ENCODE data around the gene AIPL1. TPM values are rescaled to one million over a fixed set of nuclear protein-coding genes. Genes with fewer than 3 reads are reported as not detected.

The AIPL1 gene
- polyA plus RNA-seq, 4 donors = 0.10 TPM; not detected in 3

- DNase-seq (ENCODE audit: low read depth in 4 of 4, low spot score in 3 of 4) = no peak
Observed at GRCh38 chr17:6468051-6468790, 33.3 kb upstream of the AIPL1 start.

GRCh38 chr17:6467567-6467966, 32.6 kb upstream of the AIPL1 start:
- no peak for DNase-seq (ENCODE audit: low read depth in 4 of 4, low spot score in 3 of 4)

GRCh38 chr17:6465206-6466003, 30.5 kb upstream of the AIPL1 start:
- DNase-seq (ENCODE audit: low read depth in 4 of 4, low spot score in 3 of 4) = no peak

GRCh38 chr17:6464446-6465041, 29.6 kb upstream of the AIPL1 start:
- no peak for DNase-seq (ENCODE audit: low read depth in 4 of 4, low spot score in 3 of 4)

GRCh38 chr17:6463616-6464445, 28.9 kb upstream of the AIPL1 start:
- DNase-seq (ENCODE audit: low read depth in 4 of 4, low spot score in 3 of 4) = no peak

- DNase-seq (ENCODE audit: low read depth in 4 of 4, low spot score in 3 of 4) = no peak
Observed at GRCh38 chr17:6462692-6463091, 27.8 kb upstream of the AIPL1 start.

- no peak for DNase-seq (ENCODE audit: low read depth in 4 of 4, low spot score in 3 of 4)
Observed at GRCh38 chr17:6461792-6462524, 27.0 kb upstream of the AIPL1 start.

- DNase-seq (ENCODE audit: low read depth in 4 of 4, low spot score in 3 of 4) = no peak
Observed at GRCh38 chr17:6461246-6461645, 26.3 kb upstream of the AIPL1 start.

- no peak for DNase-seq (ENCODE audit: low read depth in 4 of 4, low spot score in 3 of 4)
Observed at GRCh38 chr17:6460531-6461161, 25.7 kb upstream of the AIPL1 start.

- DNase-seq (ENCODE audit: low read depth in 4 of 4, low spot score in 3 of 4) = no peak
Observed at GRCh38 chr17:6458460-6458950, 23.6 kb upstream of the AIPL1 start.

GRCh38 chr17:6457688-6458459, 23.0 kb upstream of the AIPL1 start:
- DNase-seq (ENCODE audit: low read depth in 4 of 4, low spot score in 3 of 4) = no peak

- no peak for DNase-seq (ENCODE audit: low read depth in 4 of 4, low spot score in 3 of 4)
Observed at GRCh38 chr17:6456914-6457687, 22.2 kb upstream of the AIPL1 start.

GRCh38 chr17:6456321-6456720, 21.4 kb upstream of the AIPL1 start:
- DNase-seq (ENCODE audit: low read depth in 4 of 4, low spot score in 3 of 4) = no peak

GRCh38 chr17:6455321-6455705, 20.4 kb upstream of the AIPL1 start:
- DNase-seq (ENCODE audit: low read depth in 4 of 4, low spot score in 3 of 4) = peak in 1 of 4 donors; percentile 50

- no peak for DNase-seq (ENCODE audit: low read depth in 4 of 4, low spot score in 3 of 4)
Observed at GRCh38 chr17:6454495-6455320, 19.8 kb upstream of the AIPL1 start.

GRCh38 chr17:6453279-6454024, 18.5 kb upstream of the AIPL1 start:
- DNase-seq (ENCODE audit: low read depth in 4 of 4, low spot score in 3 of 4) = no peak

Measured in right renal pelvis (tissue), 4 donors.